Measurements from ENCODE around the gene CTCFL.

The CTCFL gene

GRCh38 chr20:57464642-57465211, 60.2 kb downstream of the CTCFL start:
- no peak for DNase-seq (ENCODE audit: low read depth in 2 of 2)

GRCh38 chr20:57462781-57463180, 62.2 kb downstream of the CTCFL start:
- DNase-seq (ENCODE audit: low read depth in 2 of 2) = no peak

GRCh38 chr20:57461726-57462125, 63.2 kb downstream of the CTCFL start:
- DNase-seq (ENCODE audit: low read depth in 2 of 2) = no peak

DNA sequence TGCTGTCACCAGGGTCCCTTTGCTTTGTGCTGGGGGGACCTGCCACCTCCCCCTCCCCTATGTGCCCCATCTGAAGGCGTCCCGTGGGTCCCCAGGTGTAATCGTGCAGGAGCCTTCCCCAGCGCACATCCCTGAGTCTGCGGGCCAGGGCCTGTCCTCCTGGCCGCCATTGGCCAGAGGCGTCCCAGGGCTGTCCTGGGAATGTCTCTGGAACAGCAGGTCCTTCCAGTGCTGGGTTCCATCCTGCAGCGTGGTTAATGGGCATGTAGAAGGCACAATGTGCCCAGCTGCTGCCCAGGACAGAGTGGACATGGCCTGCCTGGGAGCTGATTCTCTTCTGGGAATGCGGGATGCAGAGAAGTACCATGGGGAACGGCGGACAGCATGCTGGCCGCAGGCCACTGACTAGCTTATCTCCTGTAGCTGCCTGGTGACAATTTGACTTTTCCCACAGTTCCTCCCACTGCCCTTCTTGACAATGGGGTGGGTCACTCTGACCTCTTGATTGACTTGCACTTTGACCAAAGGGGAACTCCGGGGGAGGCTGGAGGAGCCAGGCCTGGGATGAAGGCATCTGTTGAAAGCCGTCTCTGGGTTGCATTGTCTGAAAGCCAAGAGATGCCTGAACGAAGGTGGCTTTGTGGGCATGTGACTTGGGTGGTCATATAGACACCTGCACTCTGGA, 64.0 kb downstream of the CTCFL start:
- no peak for DNase-seq (ENCODE audit: low read depth in 2 of 2)

DNA sequence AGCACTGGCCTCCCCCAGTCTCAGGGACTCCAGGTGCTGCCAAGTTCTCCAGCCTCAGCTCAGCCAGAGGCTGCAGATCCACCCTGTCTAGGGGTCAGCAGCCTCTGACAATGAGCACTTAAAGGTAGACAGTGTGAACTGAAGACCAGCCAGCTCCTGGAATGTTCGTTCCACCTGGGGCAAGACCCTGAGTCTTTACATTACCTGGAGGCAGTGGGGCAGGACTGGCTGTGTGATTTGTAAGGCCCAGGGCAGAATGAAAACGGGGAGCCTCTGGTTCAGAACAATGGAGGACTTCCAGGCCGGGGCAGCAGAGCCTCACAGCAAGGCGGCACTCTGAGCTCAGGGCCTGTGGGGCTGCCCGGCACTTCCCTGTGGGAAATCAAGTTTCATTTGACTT, 65.0 kb downstream of the CTCFL start:
- no peak for DNase-seq (ENCODE audit: low read depth in 2 of 2)

DNA sequence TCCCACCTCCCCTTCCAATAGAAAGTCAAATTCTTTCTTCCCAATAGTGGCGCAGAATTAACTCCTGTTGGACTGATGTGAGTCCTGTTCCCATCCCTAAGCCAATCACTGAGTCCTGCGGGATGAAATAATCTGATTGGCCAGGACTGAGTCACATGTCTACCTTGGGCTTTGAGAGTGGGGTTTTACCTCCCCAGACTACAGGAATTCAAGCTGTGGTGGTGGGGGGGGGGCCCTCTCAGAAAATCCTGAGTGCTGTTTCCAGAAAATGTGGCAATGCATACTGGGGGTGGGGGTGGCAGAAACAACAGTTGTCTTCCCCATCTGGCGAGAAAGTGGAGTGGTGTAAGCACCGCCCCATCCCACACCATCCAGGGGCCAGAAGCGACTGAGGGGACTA, 65.7 kb downstream of the CTCFL start:
- no peak for DNase-seq (ENCODE audit: low read depth in 2 of 2)

- DNase-seq (ENCODE audit: low read depth in 2 of 2) = no peak
Measured at GRCh38 chr20:57458400-57459160, 66.4 kb downstream of the CTCFL start.

DNA sequence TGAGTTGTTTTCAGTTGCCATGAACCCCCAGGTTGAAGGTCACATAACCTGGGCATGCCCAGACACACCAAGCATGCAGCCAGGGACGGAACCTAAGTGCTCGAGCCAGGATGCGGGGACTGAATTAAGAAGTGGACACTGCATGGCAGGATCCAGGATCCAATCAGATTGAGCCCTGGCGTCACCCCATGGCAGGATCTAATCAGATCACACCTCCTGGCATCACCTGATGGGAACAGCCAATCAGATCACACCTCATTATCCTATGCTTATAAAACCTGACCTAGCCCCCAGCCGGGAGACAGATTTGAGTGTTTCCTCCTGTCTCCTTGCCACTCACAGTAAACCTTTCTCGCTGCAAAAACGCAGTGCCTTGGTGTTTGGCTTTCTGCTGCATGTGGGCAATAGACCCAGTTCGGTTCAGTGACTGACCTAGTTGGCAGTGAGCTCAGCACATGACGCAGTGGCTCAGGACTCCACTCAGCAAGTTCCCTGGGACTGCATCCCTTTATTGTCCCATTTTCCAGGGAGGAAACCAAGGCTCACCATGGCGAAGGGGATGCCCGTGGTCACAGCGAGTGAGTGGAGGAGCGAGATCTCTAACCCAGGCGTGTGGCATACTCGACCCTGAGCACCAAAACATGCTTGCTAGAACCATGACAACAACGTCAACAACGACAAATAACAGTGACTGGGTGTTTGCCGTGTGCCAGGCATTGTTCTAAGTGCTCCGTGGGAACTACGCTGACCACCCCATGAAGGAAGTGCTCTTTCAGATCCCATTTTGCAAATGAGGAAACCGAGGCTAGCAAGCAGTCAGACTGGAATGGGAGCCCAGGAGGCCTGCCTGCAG, 67.5 kb downstream of the CTCFL start:
- no peak for DNase-seq (ENCODE audit: low read depth in 2 of 2)

- no peak for DNase-seq (ENCODE audit: low read depth in 2 of 2)
Measured at GRCh38 chr20:57456116-57456515, 68.8 kb downstream of the CTCFL start.

DNA sequence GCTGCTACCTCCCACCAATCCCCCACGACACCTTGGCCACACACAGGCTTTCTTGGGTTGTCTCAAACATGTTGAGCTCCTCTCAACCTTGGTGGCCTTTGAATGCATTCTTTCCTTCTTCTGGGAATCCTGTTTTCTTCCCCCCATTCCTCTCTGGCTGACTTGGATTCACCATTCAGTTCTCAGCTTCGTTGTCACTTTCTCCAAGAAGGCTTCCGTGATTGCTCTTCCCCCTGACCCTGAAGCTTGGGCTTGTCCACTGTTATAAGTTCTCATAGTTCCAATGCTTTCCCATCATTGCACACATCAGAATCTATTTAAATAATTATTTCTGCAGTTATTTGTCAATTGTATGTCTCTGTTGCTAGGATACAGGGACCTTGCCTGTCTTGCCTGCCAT, 69.6 kb downstream of the CTCFL start:
- DNase-seq (ENCODE audit: low read depth in 2 of 2) = no peak

- DNase-seq (ENCODE audit: low read depth in 2 of 2) = no peak
Measured at GRCh38 chr20:57451795-57452661, 72.9 kb downstream of the CTCFL start.

DNA sequence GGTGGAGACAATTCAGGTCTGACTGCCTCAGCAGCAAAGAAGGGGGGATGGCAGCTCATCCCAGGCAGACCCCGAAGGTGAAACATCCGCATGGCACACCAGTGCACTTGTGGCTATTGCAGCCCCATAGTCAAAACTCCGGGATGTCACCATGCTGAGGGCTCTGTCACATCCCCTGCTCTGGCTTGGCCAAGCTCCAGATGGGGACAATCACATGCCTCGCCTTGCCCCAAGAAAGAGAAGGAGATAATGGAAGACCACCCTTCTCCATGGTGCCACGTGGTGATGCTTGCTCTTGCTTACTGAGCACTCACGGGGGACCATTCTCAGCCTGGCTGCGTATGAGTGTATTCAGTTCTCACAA, 73.5 kb downstream of the CTCFL start:
- no peak for DNase-seq (ENCODE audit: low read depth in 2 of 2)

DNA sequence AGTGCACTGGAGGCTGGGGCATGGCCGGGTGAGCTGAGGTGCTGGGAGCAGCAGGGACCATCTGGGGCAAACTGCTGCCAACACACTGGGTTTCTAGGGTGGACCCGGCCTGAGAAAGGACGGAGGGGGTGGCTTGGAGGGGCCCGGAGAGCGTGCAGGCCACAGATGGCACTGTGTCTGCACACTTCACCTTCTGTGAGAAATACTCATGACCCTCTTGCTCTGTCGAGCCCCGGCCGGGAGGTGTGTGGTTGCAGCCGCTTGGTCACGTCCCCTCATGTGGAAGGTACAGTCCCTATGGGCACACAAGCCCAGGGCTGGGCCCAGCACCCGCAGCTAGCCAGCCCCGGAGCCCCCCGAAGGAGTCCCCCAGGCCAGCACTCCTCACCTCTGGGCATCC, 74.0 kb downstream of the CTCFL start:
- no peak for DNase-seq (ENCODE audit: low read depth in 2 of 2)

- no peak for DNase-seq (ENCODE audit: low read depth in 2 of 2)
Measured at GRCh38 chr20:57450419-57450818, 74.5 kb downstream of the CTCFL start.

GRCh38 chr20:57449398-57450354, 75.3 kb downstream of the CTCFL start:
- DNase-seq (ENCODE audit: low read depth in 2 of 2) = no peak

DNA sequence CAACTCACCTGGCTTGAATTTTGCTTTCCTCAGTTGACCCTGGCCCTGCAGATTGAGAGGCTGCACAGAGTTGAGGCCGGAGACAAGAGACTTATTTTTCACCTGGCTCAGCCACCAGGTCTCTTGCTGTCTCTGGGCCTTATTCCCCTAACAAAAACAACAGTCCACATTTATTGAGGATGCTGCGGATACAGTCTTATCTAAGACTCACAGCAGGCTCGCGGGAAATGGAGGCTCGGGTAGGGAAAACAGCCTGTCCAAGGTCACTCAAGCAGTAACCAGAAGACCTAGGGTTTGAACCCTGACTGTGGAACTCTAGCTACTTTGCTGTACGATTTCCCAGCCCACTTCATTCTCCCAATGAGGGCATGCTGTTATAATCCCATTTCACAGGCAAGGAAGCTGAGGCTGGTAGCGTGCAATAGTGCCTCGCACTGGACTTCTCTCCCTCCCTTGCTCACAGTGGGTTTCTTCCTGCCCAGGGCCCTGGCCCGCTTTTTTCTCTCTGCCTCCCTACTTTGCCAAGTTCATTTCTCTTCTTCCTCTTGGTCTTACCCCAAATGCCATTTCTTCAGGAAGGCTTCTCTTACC, 76.1 kb downstream of the CTCFL start:
- no peak for DNase-seq (ENCODE audit: low read depth in 2 of 2)

All from stimulated activated CD8-positive, alpha-beta memory T cell treated with anti-CD3 and anti-CD28 coated beads, Interleukin-15, amount 100 ng/mL, for 4 hours (primary cell).